ENCODE measurements around the gene SLC25A6. TPM values are rescaled to one million over a fixed set of nuclear protein-coding genes. Genes with fewer than 3 reads are reported as not detected.
"Not testable (repeated sequence)": the region's sequence is repeated elsewhere in the genome, so short reads cannot be mapped to it uniquely, and the experiment has no call there.

The SLC25A6 gene
- total and polyA plus RNA-seq, 5 experiments from 2014 or later = 251 to 622 (median 427) TPM

- H3K36me3 Mint-ChIP-seq, H3K27me3 Mint-ChIP-seq, DNase-seq, H3K9me3 Mint-ChIP-seq, POLR2A ChIA-PET, H3K4me1 Mint-ChIP-seq, ATAC-seq, H3K27ac Mint-ChIP-seq, H3K4me3 Mint-ChIP-seq: not testable (repeated sequence)
Observed at GRCh38 chrX:1403867-1404266, 12.0 kb upstream of the SLC25A6 start.

GRCh38 chrX:1403228-1403627, 11.3 kb upstream of the SLC25A6 start:
- Mint-ChIP-seq H3K27ac (no peak overlapping the region), H3K9me3 (no peaks in the 10 kb centered on the region), H3K4me1 (no peaks in the 10 kb centered on the region), H3K36me3 (peaks cover 0 to 6% (median 0%) of the 10 kb centered on the region in 3 donors), H3K4me3 (no peak overlapping the region), H3K27me3 (no peaks in the 10 kb centered on the region)
- ATAC-seq = no peak
- no peak for DNase-seq
- POLR2A ChIA-PET = no interaction called here

- Mint-ChIP-seq H3K27ac (no peak overlapping the region), H3K9me3 (no peaks in the 10 kb centered on the region), H3K27me3 (no peaks in the 10 kb centered on the region), H3K36me3 (peaks cover 0 to 11% (median 0%) of the 10 kb centered on the region in 3 donors), H3K4me1 (no peaks in the 10 kb centered on the region), H3K4me3 (no peak overlapping the region)
- DNase-seq (no peak), ATAC-seq (no peak)
- POLR2A ChIA-PET = no interaction called here
Observed at GRCh38 chrX:1401611-1402430, 9.9 kb upstream of the SLC25A6 start.

GRCh38 chrX:1400742-1401471, 9.0 kb upstream of the SLC25A6 start:
- DNase-seq = no peak
- Mint-ChIP-seq H3K27ac (no peak overlapping the region), H3K9me3 (no peaks in the 10 kb centered on the region), H3K4me3 (no peak overlapping the region), H3K4me1 (peaks cover 2 to 5% (median 3%) of the 10 kb centered on the region in 4 donors), H3K36me3 (peaks cover 0 to 18% (median 0%) of the 10 kb centered on the region in 3 donors), H3K27me3 (no peaks in the 10 kb centered on the region)
- POLR2A ChIA-PET = no interaction called here
- no peak for ATAC-seq

GRCh38 chrX:1400049-1400448, 8.1 kb upstream of the SLC25A6 start:
- POLR2A ChIA-PET = no interaction called here
- DNase-seq = no peak
- H3K4me1 Mint-ChIP-seq = peaks cover 6 to 14% (median 11%) of the 10 kb centered on the region in 4 donors
- H3K27me3 Mint-ChIP-seq = no peaks in the 10 kb centered on the region
- H3K27ac Mint-ChIP-seq = no peak overlapping the region
- no peak overlapping the region for H3K4me3 Mint-ChIP-seq
- no peaks in the 10 kb centered on the region for H3K9me3 Mint-ChIP-seq
- H3K36me3 Mint-ChIP-seq = peaks cover 0 to 22% (median 0%) of the 10 kb centered on the region in 3 donors
- ATAC-seq = no peak

- peaks cover 13 to 25% (median 21%) of the 10 kb centered on the region in 4 donors for H3K4me1 Mint-ChIP-seq
- POLR2A ChIA-PET = no interaction called here
- no peaks in the 10 kb centered on the region for H3K9me3 Mint-ChIP-seq
- peak in 1 of 10 donors; percentile 31 for DNase-seq
- H3K27ac Mint-ChIP-seq = peak overlapping the region in 2 of 10 donors; percentile 61 to 79
- peaks cover 0 to 28% (median 0%) of the 10 kb centered on the region in 3 donors for H3K36me3 Mint-ChIP-seq
- no peak overlapping the region for H3K4me3 Mint-ChIP-seq
- no peaks in the 10 kb centered on the region for H3K27me3 Mint-ChIP-seq
- ATAC-seq = no peak
Observed at GRCh38 chrX:1398431-1399340, 6.8 kb upstream of the SLC25A6 start.

GRCh38 chrX:1397441-1398270, 5.7 kb upstream of the SLC25A6 start:
- peaks cover 0 to 28% (median 0%) of the 10 kb centered on the region in 3 donors for H3K36me3 Mint-ChIP-seq
- POLR2A ChIA-PET = no interaction called here
- H3K27me3 Mint-ChIP-seq = no peaks in the 10 kb centered on the region
- H3K9me3 Mint-ChIP-seq = no peaks in the 10 kb centered on the region
- DNase-seq (peak in 1 of 10 donors; percentile 24), ATAC-seq (no peak)
- H3K4me3 Mint-ChIP-seq = peak overlapping the region in 1 of 10 donors; percentile 4
- H3K27ac Mint-ChIP-seq = peak overlapping the region in 1 of 10 donors; percentile 25
- peaks cover 21 to 33% (median 29%) of the 10 kb centered on the region in 4 donors for H3K4me1 Mint-ChIP-seq

- no peaks in the 10 kb centered on the region for H3K27me3 Mint-ChIP-seq
- DNase-seq (peak in 1 of 10 donors; percentile 51), ATAC-seq (no peak)
- H3K9me3 Mint-ChIP-seq = no peaks in the 10 kb centered on the region
- H3K36me3 Mint-ChIP-seq = peaks cover 0 to 28% (median 0%) of the 10 kb centered on the region in 3 donors
- H3K4me1 Mint-ChIP-seq = peaks cover 21 to 33% (median 29%) of the 10 kb centered on the region in 4 donors
- H3K4me3 Mint-ChIP-seq = peak overlapping the region in 1 of 10 donors; percentile 48
- POLR2A ChIA-PET = no interaction called here
- no peak overlapping the region for H3K27ac Mint-ChIP-seq
Observed at GRCh38 chrX:1397001-1397400, 5.1 kb upstream of the SLC25A6 start.

- peaks cover 0 to 28% (median 0%) of the 10 kb centered on the region in 3 donors for H3K36me3 Mint-ChIP-seq
Observed at GRCh38 chrX:1395646-1396216, 3.8 kb upstream of the SLC25A6 start.

GRCh38 chrX:1394731-1395501, 3.0 kb upstream of the SLC25A6 start:
- no peak for ATAC-seq
- POLR2A ChIA-PET = no interaction called here
- peak in 1 of 10 donors; percentile 53 for DNase-seq
- H3K27ac Mint-ChIP-seq = peak overlapping the region in 6 of 10 donors; percentile 11 to 98 (median 54)
- H3K27me3 Mint-ChIP-seq = no peaks in the 10 kb centered on the region
- H3K4me1 Mint-ChIP-seq = peaks cover 30 to 40% (median 37%) of the 10 kb centered on the region in 4 donors
- H3K4me3 Mint-ChIP-seq = peak overlapping the region in 8 of 10 donors; percentile 15 to 96 (median 68)
- H3K9me3 Mint-ChIP-seq = no peaks in the 10 kb centered on the region
- peaks cover 0 to 35% (median 0%) of the 10 kb centered on the region in 3 donors for H3K36me3 Mint-ChIP-seq

More at GRCh38 chrX:1395646-1396216, 3.8 kb upstream of the SLC25A6 start:
- POLR2A ChIA-PET = no interaction called here
- Mint-ChIP-seq H3K27me3 (no peaks in the 10 kb centered on the region), H3K4me1 (peaks cover 28 to 39% (median 33%) of the 10 kb centered on the region in 4 donors), H3K4me3 (peak overlapping the region in 7 of 10 donors; percentile 1 to 59 (median 31)), H3K9me3 (no peaks in the 10 kb centered on the region), H3K27ac (peak overlapping the region in 7 of 10 donors; percentile 2 to 98 (median 44))
- ATAC-seq (no peak), DNase-seq (peak in 1 of 10 donors; percentile 18)
